ENCODE results near the gene PRPF8. TPM values are rescaled to one million over a fixed set of nuclear protein-coding genes. Genes with fewer than 3 reads are reported as not detected.

PRPF8 gene
- total and polyA plus RNA-seq, 2 of the 8 experiments (the other 6 are each of a cell fraction or from before 2014, with no cell fraction given): 329 to 337 TPM

DNA sequence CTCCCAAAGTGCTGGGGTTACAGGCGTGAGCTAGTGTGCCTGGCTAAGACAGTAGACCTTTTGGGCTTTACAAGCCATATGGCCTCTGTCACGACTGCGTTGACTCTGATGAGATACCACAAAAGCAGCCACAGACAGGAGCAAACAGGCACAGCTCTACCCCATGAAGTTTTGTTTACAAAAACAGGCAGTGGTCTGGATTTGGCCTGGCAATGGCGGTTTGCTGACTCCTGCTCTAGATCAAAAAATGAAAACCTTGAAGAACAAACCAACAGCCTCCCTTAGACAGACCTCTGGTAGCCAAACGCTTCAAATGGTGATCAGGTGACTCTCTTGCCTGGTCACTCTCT lies 76.7 kb downstream of the PRPF8 start (continued):
- TF ChIP-seq, protein P1, sequence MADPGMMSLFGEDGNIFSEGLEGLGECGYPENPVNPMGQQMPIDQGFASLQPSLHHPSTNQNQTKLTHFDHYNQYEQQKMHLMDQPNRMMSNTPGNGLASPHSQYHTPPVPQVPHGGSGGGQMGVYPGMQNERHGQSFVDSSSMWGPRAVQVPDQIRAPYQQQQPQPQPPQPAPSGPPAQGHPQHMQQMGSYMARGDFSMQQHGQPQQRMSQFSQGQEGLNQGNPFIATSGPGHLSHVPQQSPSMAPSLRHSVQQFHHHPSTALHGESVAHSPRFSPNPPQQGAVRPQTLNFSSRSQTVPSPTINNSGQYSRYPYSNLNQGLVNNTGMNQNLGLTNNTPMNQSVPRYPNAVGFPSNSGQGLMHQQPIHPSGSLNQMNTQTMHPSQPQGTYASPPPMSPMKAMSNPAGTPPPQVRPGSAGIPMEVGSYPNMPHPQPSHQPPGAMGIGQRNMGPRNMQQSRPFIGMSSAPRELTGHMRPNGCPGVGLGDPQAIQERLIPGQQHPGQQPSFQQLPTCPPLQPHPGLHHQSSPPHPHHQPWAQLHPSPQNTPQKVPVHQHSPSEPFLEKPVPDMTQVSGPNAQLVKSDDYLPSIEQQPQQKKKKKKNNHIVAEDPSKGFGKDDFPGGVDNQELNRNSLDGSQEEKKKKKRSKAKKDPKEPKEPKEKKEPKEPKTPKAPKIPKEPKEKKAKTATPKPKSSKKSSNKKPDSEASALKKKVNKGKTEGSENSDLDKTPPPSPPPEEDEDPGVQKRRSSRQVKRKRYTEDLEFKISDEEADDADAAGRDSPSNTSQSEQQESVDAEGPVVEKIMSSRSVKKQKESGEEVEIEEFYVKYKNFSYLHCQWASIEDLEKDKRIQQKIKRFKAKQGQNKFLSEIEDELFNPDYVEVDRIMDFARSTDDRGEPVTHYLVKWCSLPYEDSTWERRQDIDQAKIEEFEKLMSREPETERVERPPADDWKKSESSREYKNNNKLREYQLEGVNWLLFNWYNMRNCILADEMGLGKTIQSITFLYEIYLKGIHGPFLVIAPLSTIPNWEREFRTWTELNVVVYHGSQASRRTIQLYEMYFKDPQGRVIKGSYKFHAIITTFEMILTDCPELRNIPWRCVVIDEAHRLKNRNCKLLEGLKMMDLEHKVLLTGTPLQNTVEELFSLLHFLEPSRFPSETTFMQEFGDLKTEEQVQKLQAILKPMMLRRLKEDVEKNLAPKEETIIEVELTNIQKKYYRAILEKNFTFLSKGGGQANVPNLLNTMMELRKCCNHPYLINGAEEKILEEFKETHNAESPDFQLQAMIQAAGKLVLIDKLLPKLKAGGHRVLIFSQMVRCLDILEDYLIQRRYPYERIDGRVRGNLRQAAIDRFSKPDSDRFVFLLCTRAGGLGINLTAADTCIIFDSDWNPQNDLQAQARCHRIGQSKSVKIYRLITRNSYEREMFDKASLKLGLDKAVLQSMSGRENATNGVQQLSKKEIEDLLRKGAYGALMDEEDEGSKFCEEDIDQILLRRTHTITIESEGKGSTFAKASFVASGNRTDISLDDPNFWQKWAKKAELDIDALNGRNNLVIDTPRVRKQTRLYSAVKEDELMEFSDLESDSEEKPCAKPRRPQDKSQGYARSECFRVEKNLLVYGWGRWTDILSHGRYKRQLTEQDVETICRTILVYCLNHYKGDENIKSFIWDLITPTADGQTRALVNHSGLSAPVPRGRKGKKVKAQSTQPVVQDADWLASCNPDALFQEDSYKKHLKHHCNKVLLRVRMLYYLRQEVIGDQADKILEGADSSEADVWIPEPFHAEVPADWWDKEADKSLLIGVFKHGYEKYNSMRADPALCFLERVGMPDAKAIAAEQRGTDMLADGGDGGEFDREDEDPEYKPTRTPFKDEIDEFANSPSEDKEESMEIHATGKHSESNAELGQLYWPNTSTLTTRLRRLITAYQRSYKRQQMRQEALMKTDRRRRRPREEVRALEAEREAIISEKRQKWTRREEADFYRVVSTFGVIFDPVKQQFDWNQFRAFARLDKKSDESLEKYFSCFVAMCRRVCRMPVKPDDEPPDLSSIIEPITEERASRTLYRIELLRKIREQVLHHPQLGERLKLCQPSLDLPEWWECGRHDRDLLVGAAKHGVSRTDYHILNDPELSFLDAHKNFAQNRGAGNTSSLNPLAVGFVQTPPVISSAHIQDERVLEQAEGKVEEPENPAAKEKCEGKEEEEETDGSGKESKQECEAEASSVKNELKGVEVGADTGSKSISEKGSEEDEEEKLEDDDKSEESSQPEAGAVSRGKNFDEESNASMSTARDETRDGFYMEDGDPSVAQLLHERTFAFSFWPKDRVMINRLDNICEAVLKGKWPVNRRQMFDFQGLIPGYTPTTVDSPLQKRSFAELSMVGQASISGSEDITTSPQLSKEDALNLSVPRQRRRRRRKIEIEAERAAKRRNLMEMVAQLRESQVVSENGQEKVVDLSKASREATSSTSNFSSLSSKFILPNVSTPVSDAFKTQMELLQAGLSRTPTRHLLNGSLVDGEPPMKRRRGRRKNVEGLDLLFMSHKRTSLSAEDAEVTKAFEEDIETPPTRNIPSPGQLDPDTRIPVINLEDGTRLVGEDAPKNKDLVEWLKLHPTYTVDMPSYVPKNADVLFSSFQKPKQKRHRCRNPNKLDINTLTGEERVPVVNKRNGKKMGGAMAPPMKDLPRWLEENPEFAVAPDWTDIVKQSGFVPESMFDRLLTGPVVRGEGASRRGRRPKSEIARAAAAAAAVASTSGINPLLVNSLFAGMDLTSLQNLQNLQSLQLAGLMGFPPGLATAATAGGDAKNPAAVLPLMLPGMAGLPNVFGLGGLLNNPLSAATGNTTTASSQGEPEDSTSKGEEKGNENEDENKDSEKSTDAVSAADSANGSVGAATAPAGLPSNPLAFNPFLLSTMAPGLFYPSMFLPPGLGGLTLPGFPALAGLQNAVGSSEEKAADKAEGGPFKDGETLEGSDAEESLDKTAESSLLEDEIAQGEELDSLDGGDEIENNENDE (IDR thresholded peaks at IDR 0.05; ENCODE audit: insufficient replicate concordance, low read length): no peak
- TF ChIP-seq POLR2AphosphoS5 (IDR thresholded peaks at IDR 0.05; ENCODE audit: low read depth, low read length) (no peak), ZNF274 (IDR thresholded peaks at IDR 0.05; ENCODE audit: borderline replicate concordance, extremely low read depth, low read length) (no peak), POU5F1 (IDR thresholded peaks at IDR 0.05; ENCODE audit: low read depth, low read length) (no peak), PHF8 (conservative IDR thresholded peaks at IDR 0.05; ENCODE audit: low read depth, low read length) (no peak), BCL11A (IDR thresholded peaks at IDR 0.05; ENCODE audit: low read depth in 2 of 2, low read length in 2 of 2) (no peak), RNF2 (IDR thresholded peaks at IDR 0.05; ENCODE audit: borderline replicate concordance, low read depth, low read length, missing control alignments, poor library complexity, severe bottlenecking) (no peak), EZH2 (IDR thresholded peaks at IDR 0.05; ENCODE audit: low read depth, low read length, severe bottlenecking) (no peak), POLR2A (IDR thresholded peaks at IDR 0.05; ENCODE audit: control extremely low read depth in 1 of 2, low read depth in 2 of 2, low read length in 2 of 2) (no peak), CBX8 (IDR thresholded peaks at IDR 0.05; ENCODE audit: borderline replicate concordance, low read depth, low read length) (no peak)
